Right ventricle myocardium inferior (tissue), 1 donor: Measurements from ENCODE around the gene EIF5A. TPM values are rescaled to one million over a fixed set of nuclear protein-coding genes. Genes with fewer than 3 reads are reported as not detected.

ENCODE experiments used
- ATAC-seq: fragments of 200-7000 bp; cut with Tn5 transposase; one replicate; pipeline ENCODE4 v1.9.1; 2020; ENCODE audit warnings: mild to moderate bottlenecking, moderate library complexity
- DNase-seq: peaks from one replicate; pipeline ENCODE4 v3.0.0; 2021; ENCODE audit errors: missing footprints
- intact Hi-C: fragments of 100-400 bp; cut with DNase I; formaldehyde crosslinking; loops from one replicate; pipeline ENCODE4 v1.11.0; 2022
- total RNA-seq: library from RNA; stranded (reverse); fragmentation: NEBNext Ultra II Directional; extraction: Animal tissue kit (Norgen Biotek cat#: 25700); gene quantifications from one replicate; pipeline ENCODE4 v1.2.1, GENCODE V29; 2021
- donor health status: DM: no; HTN: yes; CAD: no; lungs with severe emphysema.

The EIF5A gene
- total RNA-seq, 1 donor from 2014 or later: 326 TPM

DNA sequence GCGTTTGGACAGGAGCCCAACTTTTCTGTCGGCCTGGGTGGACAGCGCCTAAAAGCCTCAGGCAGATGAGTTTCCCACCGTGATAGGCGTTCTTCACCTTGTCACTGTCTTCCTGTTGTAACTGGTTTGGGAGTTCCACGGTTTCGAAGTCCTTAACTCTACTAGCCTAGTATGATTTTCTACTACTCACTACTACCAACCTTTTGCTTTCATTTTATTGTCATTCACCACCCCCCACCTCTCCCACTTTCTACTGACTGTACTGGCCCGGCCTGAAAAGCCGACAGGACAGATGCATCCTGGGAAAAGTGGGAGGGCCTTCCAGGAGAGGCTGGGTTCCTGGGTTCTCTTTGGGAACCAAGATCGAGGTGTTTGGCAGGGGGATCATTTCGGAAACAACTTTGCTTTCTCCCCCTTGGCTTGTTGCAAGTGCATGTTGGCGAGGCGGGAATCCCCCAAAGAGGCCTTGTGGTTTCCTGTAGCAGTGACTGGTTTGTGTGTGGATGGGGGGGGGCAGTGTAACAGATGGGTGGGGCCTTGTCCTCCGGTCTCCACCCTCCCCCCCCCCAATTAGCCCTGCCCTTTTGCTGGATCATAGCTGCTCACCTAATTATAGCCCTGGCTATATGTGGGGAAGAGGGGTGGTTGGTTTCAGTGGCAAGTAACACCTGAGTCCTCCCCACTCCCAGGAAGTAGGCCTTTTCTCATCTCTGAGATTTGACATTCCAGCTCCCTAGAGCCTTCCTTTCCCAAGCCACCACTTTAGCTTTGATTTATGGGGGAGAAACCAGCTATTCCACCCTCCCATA is 1.4 kb downstream of the EIF5A start:
- intact Hi-C loops: loop anchor here (5.0 kb wide), 1 partner anchor 67 kb away; the partner anchor contains the start of gene GABARAP
- ATAC-seq (no peak), DNase-seq (no peak)

DNA sequence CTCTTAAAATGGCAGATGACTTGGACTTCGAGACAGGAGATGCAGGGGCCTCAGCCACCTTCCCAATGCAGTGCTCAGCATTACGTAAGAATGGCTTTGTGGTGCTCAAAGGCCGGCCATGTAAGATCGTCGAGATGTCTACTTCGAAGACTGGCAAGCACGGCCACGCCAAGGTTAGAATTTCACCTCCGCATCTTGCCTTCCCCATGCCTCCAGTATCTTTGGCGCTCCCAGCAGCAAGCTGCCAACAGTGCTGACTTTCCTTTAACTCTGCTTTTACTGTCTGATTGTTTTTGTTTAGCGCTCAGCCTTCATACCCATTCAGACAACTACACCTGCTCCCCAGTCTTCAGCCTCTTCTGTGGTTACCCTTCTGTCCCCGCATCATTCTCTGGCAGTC is 2.2 kb downstream of the EIF5A start:
- DNase-seq (no peak), ATAC-seq (no peak)
- intact Hi-C loops: loop anchor here (5.0 kb wide), 1 partner anchor 67 kb away; the partner anchor contains the start of gene GABARAP

DNA sequence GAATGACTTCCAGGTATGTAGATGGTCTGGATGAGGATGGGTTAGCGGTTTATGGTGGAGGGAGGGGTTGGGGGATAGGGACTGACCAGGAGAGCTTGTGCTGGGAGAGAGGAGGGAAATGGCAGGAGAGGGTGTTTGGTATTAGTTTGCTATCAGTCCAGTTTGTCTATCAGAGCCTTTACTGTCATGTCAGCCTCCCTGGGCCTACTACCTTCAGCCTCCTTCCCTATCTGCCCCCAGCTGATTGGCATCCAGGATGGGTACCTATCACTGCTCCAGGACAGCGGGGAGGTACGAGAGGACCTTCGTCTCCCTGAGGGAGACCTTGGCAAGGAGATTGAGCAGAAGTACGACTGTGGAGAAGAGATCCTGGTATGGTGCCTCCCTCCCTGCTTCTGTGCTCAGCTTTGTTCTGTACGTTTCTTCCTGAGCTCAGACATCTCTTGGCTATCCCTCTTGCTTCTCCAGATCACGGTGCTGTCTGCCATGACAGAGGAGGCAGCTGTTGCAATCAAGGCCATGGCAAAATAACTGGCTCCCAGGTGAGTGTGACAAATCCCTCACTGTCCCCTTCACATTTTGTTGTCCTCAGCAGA is 3.8 kb downstream of the EIF5A start:
- DNase-seq (no peak), ATAC-seq (no peak)
- intact Hi-C loops: no loop called here

DNA sequence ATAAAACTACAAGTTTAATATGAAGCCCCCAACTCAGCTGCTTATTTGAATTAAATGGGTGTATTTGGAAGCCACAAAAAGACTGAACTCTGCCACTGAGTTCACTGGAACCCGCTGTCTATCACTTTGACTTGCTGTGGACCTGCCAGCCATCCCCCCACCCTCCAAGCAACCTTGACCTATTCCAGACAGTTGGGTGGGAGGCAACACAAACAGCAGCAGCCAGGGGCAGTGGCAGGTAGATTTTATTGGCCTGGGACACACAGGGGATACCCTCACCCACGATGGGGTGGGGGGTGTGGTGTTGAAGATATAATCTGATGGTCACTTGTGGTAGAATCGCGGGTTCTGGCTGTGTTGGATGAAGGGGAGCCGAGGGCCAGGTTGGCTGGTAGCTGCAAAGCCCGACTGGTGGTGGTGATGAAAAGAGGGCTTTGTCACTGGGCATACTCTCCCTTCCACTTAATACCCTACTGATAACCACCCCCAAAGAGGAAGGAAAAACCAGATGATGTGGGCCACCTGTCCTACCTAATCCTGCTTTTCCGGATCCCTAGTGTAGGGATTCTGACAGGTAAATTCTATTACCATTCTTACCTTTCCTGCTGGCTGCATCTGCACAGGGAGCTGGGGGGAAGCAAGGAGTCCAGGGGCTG is 5.1 kb downstream of the EIF5A start:
- DNase-seq (no peak), ATAC-seq (no peak)
- intact Hi-C loops: no loop called here

DNA sequence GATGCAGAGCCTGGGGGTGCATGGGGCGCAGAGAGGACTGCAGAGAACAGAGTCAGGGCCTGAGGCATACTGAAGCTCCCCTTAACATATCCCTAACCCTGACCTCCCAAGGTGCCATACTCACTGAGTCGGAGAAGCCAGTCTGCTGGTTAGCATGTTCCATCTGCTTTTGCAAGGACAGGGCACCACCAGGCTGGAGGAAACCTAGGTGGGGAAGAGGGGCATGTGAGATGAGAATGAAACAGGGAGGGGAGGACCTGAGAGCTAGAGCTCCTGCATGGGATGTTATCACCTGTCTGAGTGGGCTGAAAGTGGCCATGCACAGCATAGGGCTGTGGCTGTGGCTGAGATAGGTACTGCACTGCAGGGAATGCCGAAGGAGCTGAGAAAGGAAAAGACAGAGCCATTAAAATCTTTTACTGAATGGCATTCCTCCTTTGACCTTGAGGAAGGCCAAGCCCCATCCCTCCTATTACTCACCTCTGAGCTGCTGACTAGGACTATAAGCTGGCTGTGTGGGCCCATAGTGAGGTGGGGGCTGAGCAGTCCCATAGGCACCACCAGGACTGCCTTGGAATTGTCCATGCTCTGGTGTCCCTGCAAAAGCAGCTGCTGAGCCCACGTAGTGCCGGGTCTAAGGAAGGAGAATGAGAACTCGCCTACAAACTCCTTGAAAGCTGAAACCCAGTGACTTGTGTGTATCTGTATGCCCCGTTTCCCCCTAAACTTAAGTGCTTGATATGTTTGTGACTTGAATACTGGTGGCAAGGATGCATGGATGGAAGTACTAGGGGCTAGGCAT is 5.9 kb downstream of the EIF5A start:
- ATAC-seq: no peak
- intact Hi-C loops: no loop called here
- DNase-seq: no peak

DNA sequence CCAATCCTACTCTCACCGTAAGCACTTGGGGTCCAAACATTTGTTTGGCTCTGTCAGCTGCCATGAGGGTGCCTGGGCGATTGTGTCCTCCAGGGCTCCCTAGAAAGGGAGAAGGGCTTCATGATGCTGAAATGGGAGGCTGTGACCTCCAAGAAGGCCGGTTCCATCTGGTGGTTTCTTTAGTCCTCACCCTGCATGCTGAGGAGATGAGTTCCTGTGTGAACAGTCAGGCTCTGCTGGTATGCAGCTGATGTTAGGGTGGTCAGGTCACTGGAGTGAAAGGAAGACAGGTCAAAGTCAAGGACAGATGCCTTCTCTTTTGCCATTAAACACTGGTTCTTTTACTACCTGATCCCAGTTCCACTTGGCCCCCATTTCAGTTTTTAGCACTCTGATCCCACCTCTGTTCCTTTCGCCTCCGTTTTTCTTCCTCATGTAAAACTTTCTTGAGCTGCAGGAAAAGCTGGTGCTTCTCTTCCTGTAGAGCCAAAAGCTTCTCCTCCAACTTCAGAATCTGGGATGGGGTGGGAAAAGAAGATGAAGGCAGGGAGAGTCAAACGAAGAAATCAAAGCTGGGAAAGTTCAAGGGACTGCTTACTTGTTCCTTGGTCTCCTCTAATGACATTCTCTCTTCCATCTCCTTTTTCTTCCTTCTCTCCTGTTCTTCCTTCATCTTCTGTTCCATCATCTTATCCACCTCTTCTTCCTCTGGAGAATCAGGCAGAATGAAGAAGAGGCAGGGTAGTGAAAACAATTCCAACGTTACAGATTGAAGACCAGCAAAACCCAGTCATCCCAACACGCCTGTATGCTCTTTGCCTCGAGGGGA is 6.7 kb downstream of the EIF5A start:
- intact Hi-C loops: no loop called here
- ATAC-seq (no peak), DNase-seq (no peak)

DNA sequence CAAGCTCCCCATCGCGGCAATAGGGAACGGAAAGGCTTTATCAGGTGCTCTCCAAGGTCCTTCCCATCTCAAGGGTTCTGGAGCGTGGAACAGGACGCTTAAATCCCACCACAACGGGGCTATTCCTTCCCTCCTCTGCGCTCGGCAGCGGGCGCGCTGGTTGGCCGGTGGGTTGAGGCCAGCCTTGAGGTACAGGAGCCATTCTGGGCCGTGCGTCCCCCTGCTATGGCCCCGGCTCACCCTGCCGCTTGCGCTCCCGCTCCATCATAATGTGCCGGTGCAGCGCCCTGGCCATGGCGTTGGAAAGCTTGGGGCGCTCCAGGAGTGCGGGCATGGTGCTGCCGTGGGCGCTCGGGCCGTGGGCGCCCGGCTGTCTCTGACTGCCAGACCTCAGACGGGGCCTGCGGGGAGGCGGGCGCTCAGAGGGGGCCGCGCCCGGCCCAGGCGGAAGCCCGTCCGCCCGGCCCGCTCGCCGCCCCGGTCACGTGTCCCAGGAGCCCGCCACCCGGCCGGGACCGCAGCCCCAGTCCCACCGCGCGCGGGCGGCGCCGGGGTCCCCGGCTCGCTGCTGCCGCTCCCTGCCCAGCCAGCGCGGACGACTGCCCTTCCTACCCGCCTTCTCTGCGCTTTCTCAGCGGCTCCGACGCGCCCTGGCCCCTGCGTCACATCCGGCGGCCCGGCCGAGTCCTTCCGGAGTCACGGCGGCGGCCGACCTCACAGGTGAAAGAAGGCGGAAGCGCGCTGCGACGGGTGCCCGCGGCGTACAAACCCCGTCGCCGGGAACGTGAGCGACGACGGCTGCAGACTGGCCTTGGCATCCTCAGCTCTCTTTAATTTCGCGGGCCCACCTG is 7.5 kb downstream of the EIF5A start, which contains the start of gene GPS2:
Gene GPS2, minus strand, starts transcription at position 642 of the 851 bp plus-strand sequence. Its CDS starts 308 bp downstream, at position 334.
- intact Hi-C loops: loop anchor here (1.0 to 5.0 kb wide), 2 partner anchors 14 to 77 kb away; partner anchors contain the start of genes NEURL4 and PLSCR3
- ATAC-seq: peak; percentile 86
- peak; percentile 98 for DNase-seq

DNA sequence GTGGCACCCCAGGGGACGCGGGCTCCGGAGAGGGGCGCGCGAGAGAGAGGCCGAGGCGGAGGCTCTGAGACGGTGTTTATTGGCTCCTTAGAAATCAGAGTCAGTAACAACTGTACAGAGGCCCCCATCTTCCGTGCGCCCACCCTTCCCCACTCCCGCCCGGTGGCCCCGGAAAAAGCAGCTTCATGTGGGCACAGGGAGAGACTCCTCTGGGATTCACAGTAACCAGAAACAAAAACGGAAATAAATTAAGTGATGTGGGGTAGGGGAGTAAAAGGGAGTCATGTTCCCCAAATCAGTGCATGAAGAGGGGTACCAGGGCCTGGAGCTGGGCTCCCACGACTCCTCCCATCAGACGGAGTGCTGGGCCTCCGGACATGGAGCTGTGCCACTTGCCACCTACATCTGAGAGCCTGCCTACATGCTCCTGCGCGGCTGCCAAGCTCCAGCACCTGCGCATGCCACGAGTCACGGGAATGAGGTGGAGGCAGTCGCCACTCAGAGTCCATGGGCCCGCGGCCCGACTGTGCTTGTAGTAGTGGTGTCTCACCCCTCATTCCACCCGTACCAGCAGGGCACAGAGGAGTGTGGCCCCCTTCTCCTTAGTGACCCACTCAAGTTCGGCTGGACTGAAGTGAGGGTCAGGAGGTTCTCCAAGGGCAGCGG is 8.3 kb downstream of the EIF5A start:
- no peak for ATAC-seq
- DNase-seq: no peak
- intact Hi-C loops: loop anchor here (1.0 to 5.0 kb wide), 2 partner anchors 14 to 77 kb away; partner anchors contain the start of genes NEURL4 and PLSCR3

DNA sequence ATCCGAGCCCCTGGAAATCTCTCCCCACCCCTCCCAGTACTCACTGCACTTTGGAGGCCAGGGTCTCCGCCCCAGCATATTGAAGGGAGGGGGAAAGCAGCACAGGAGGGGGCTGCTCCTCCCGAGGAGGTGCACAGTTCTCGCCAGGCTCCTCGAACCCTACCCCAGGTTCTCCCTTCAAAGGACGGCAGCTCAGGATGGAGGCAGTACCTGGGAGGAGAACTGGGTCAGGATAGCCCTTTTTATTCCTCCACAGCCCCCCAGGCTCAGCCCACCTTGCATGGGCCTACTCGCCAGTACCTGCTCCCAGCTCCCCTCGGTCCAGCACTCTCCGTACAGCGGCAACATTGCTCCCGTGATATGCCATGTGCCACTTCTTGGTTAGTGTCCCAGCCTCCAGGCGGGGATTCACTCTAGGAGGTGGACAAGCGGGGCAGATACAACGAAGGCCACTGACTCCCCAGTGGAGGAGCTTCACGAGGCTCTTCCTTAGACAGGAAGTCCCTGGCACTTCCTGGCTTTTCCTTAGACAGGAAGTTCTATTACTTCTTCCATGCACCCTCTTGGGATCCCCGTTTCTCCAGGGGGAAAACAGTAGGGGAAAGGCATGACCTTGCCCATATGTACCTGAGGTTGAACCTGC is 9.9 kb downstream of the EIF5A start:
- DNase-seq (no peak), ATAC-seq (no peak)
- intact Hi-C loops: loop anchor here (5.0 kb wide), 1 partner anchor 75 kb away; the partner anchor contains the start of gene PLSCR3

DNA sequence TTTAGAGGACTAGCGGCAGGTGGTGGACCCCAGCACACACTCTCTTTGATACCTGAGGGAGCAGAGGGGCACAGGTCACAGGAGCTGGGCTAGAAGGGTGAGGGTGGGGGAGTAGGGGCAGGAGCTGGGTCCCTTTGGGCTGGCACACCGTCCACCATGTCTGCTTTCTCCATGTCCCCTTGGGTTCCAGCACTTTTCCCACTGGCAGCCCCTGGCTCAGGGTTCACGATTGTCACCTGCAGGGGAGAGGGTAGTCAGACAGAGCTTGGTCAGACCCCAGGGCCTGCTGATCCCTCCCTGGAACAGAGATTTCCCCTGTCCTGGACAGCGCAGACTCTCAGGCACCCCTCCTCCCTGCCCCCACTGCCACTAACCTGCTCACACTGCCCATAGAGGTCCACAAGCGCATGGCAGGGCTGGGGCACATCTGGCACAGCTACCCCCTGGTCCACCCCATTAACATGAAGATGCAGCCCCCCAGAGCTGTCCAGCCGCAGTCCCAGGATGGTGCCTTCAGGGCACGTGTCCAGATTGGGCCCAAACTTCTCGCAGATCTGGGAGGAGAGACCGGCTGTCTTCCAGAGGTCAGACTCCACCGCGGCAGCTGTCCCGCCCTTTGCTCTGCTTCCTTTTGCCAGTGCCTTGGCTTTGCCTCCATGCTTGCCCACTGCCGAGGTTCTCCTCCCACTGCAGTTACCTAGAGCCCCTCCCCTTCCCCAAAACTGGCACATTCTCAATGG is 10.9 kb downstream of the EIF5A start:
- DNase-seq: no peak
- intact Hi-C loops: loop anchor here (5.0 kb wide), 1 partner anchor 74 kb away; the partner anchor contains the start of gene PLSCR3
- ATAC-seq: no peak

DNA sequence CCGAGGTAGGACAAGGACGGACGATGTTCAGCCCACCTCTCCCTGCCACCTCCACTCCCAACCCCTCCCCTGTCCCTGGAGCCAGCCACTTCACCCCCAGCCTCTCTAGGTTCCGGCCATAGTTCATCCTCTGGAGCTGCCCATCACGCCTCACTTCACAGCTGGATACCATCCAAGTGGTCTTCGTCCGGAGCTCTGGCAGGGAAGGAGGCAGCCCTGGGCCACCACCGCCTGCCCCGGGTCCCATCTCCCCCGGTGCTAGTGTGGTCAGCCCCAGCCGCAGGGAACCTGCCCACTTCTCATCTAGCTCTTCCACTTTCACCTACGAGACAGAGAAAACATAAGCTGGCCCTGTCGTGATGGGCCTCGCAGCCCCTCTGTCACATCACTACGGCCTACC is 14.0 kb downstream of the EIF5A start:
- DNase-seq (peak; percentile 33), ATAC-seq (no peak)
- intact Hi-C loops: loop anchor here (10.0 kb wide), 1 partner anchor 263 kb away; the partner anchor contains the start of gene MPDU1

DNA sequence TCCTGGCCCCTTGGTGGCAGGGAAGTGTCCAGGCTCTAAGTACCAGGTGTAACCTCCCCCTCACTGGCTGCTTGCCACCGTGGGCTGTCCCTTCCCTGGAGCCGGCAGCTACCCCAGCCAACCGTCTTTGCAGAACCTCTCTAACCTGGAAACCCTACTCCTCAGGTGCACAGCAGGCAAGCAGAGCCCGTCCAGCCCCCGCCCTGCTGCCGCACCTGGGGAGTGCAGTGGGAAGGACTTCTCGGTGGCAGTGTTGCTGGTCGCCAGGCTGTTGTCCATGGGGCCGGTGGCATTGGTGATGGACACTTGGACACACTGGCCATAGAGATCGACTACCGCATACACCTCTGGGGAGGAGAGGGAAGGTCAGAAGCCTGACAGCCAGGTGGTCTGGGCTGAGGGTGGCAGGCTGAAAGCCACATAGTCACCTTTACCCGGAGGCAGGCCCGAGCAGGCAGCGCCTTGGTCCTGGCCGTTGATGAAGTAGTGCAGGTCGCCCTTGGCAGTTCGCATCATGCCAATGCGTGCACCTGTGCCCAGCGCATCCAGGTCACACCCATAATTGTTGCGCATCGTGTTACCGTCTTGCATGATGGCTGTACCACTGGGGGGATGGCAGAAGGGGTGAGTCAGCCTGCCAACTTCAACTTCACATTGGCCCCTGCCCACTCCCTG is 15.2 kb downstream of the EIF5A start:
- ATAC-seq: no peak
- intact Hi-C loops: loop anchor here (10.0 kb wide), 1 partner anchor 262 kb away; the partner anchor contains the start of gene MPDU1
- peak; percentile 27 for DNase-seq

DNA sequence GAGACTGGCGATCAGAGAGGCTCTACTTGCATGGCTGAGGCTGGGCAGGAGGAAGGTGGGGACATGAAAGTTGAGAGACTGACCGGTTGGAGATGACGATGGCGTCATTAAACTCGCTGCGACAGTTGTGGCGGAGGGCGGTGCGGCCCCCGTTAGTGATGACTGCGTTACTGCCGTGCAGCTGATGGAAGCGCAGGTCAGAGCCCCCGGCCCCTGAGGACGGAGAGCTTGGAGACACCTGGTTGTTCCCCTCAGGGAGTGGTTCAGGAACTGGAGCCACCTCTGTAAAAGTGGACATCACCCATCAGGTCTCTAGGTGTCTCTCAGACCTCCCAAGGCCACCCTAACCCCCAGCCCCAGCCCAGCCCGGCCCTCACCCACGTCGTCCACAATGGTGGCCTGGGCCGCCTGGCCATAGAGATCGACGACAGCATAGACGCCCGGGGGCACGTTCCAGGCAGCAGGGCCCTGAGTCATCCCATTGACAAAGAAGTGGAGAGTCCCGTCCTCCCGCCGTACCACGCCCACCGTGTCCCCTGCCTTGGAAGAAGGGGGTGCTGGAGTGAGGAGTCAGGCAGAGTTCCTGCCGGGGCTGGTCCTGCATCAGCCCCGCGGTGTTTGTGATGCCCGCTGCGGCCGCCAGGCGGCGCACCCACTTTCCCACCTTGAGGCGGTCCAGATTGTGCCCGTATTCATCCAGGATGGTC is 16.5 kb downstream of the EIF5A start:
- ATAC-seq (no peak), DNase-seq (peak; percentile 78)
- intact Hi-C loops: loop anchor here (10.0 kb wide), 1 partner anchor 261 kb away; the partner anchor contains the start of gene MPDU1

DNA sequence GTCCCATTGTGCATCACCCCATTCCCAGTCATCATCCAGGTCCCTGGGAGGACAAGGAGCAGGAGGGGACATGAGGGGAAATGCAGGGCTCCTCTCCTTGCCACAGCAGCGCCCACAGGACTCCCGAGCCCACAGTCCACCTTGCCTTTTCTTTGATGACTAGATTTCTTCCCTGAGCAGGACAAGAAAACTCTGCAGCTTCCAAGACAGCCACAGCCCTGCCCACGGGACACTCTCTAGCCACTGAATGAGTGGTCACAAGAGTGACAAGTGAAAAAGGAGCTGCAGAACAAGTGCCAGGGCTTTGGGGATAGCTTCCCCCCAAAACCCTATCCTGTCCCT is 17.0 kb downstream of the EIF5A start:
- DNase-seq (no peak), ATAC-seq (no peak)
- intact Hi-C loops: loop anchor here (10.0 kb wide), 1 partner anchor 260 kb away; the partner anchor contains the start of gene MPDU1
